ENCODE measurements around the gene UBXN6. TPM values are rescaled to one million over a fixed set of nuclear protein-coding genes. Genes with fewer than 3 reads are reported as not detected.

Gene UBXN6
- total RNA-seq, 1 experiment from 2014 or later, result 34.1 TPM

DNA sequence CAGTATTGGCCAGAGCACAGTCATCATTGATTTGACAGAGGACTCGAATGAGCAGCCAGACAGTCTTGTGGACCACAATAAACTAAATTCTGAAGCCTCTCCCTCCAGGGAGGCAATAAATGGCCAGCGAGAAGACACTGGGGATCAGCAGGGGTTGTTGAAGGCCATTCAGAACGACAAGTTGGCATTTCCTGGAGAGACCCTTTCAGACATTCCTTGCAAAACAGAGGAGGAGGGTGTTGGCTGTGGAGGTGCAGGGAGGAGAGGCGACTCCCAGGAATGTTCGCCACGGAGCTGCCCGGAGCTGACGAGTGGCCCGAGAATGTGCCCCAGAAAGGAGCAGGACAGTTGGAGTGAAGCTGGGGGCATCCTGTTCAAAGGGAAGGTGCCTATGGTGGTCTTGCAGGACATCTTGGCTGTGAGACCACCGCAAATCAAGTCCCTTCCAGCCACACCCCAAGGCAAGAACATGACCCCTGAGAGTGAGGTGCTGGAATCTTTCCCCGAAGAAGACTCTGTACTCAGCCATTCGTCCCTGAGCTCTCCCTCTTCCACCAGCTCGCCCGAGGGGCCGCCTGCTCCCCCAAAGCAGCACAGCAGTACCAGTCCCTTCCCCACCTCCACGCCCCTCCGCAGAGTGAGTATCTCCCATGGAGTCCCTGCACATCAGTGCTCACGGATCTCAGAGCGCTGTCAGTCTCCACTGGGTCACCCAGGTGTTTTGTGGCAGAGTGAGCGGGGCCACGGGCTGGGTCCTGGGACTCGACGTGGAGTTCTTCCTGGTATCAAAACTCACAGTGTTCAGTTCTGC is 48.3 kb downstream of the UBXN6 start:
- no peak overlapping the region for H2BK15ac ChIP-seq (ENCODE audit: low read depth, low read length)
- H3K4ac ChIP-seq (ENCODE audit: low read depth, low read length), result no peak overlapping the region
- H2BK20ac ChIP-seq (ENCODE audit: low read depth, low read length, poor library complexity, severe bottlenecking), result no peak overlapping the region
- no peak overlapping the region for H3T11ph ChIP-seq (ENCODE audit: low read length)
- H3K9ac ChIP-seq (ENCODE audit: extremely low read depth, insufficient read length, low read length), result peak overlapping the region; percentile 21
- peaks cover 44% of the 10 kb centered on the region; the same call in 1 of the 2 replicates for H3K79me2 ChIP-seq (ENCODE audit: insufficient read depth, low read length)
- Mint-ChIP-seq H3K27me3 (ENCODE audit: low read depth) (no peaks in the 10 kb centered on the region), H3K4me3 (peak overlapping the region; percentile 53 to 75), H3K27ac (peak overlapping the region; percentile 97 to 99 (median 99)), H3K4me1 (peaks cover 55 to 65% of the 10 kb centered on the region in 2 experiments), H3K9me3 (no peaks in the 10 kb centered on the region), H3K36me3 (ENCODE audit: insufficient read depth in 1 of 3, low read depth in 3 of 3) (peaks cover 51 to 91% (median 91%) of the 10 kb centered on the region in 3 experiments)
- peaks cover 4% of the 10 kb centered on the region for H3K79me1 ChIP-seq (ENCODE audit: insufficient read depth, low read depth, low read length, poor library complexity, severe bottlenecking)
- H3K4me1 ChIP-seq (ENCODE audit: insufficient read depth, low read length), result peaks cover 9% of the 10 kb centered on the region; the same call in 1 of the 2 replicates
- H4K91ac ChIP-seq (ENCODE audit: insufficient read length, low read depth, low read length), result peak overlapping the region; percentile 2
- H4K8ac ChIP-seq (replicated peaks; ENCODE audit: insufficient read length, low read depth, low read length), result no peak overlapping the region
- no peak overlapping the region for H3K14ac ChIP-seq (ENCODE audit: insufficient read depth, low read length)
- DNase-seq, result peak; percentile 92
- H3K9me3 ChIP-seq (ENCODE audit: control insufficient read depth, low read depth, low read length), result no peaks in the 10 kb centered on the region
- H2AFZ ChIP-seq (ENCODE audit: low read length), result no peak overlapping the region
- H3K23ac ChIP-seq (ENCODE audit: insufficient read length, low read depth, low read length), result no peak overlapping the region
- H4K20me1 ChIP-seq (ENCODE audit: control insufficient read depth, insufficient read depth, insufficient read length), result no peaks in the 10 kb centered on the region
- H4K5ac ChIP-seq (ENCODE audit: insufficient read length, low read depth, low read length), result no peak overlapping the region
- WGBS (ENCODE audit: extremely low coverage, insufficient read length, low lambda C conversion rate), result no CpG with 5 or more reads among the region's 23 CpGs
- H2BK120ac ChIP-seq (ENCODE audit: low read depth, low read length, poor library complexity, severe bottlenecking), result no peak overlapping the region
- peak overlapping the region; percentile 95 for H3K27ac ChIP-seq (ENCODE audit: insufficient read length, low read depth, low read length)
- peak overlapping the region; percentile 34 for H2BK5ac ChIP-seq (ENCODE audit: insufficient read length, low read length)
- no peaks in the 10 kb centered on the region for H3K23me2 ChIP-seq (ENCODE audit: insufficient read length, low read depth, low read length, poor library complexity, severe bottlenecking)
- no peak overlapping the region for H2BK12ac ChIP-seq (ENCODE audit: insufficient read length, low read depth, low read length)
- no peak overlapping the region for H3K56ac ChIP-seq (ENCODE audit: insufficient read length, low read depth, low read length)
- no peaks in the 10 kb centered on the region for H3K27me3 ChIP-seq (ENCODE audit: insufficient read depth, low read length)
- no peak overlapping the region for H2AK5ac ChIP-seq (ENCODE audit: insufficient read length, low read length)
- H3K4me2 ChIP-seq (ENCODE audit: insufficient read depth, insufficient read length, low read length), result peak overlapping the region; percentile 4
- TF ChIP-seq, protein P1, sequence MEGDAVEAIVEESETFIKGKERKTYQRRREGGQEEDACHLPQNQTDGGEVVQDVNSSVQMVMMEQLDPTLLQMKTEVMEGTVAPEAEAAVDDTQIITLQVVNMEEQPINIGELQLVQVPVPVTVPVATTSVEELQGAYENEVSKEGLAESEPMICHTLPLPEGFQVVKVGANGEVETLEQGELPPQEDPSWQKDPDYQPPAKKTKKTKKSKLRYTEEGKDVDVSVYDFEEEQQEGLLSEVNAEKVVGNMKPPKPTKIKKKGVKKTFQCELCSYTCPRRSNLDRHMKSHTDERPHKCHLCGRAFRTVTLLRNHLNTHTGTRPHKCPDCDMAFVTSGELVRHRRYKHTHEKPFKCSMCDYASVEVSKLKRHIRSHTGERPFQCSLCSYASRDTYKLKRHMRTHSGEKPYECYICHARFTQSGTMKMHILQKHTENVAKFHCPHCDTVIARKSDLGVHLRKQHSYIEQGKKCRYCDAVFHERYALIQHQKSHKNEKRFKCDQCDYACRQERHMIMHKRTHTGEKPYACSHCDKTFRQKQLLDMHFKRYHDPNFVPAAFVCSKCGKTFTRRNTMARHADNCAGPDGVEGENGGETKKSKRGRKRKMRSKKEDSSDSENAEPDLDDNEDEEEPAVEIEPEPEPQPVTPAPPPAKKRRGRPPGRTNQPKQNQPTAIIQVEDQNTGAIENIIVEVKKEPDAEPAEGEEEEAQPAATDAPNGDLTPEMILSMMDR (conservative IDR thresholded peaks at IDR 0.05), result no peak
- H3K18ac ChIP-seq (ENCODE audit: insufficient read length, low read depth, low read length), result peak overlapping the region; percentile 59

Data from H9 (cell line).